Measurements from ENCODE around the gene JMJD8. TPM values are rescaled to one million over a fixed set of nuclear protein-coding genes. Genes with fewer than 3 reads are reported as not detected.

The JMJD8 gene
- total and polyA plus RNA-seq, 9 of the 15 experiments (the other 6 are each of a cell fraction or from before 2014, with no cell fraction given), result 1.2 to 50.6 (median 29.3) TPM

DNA sequence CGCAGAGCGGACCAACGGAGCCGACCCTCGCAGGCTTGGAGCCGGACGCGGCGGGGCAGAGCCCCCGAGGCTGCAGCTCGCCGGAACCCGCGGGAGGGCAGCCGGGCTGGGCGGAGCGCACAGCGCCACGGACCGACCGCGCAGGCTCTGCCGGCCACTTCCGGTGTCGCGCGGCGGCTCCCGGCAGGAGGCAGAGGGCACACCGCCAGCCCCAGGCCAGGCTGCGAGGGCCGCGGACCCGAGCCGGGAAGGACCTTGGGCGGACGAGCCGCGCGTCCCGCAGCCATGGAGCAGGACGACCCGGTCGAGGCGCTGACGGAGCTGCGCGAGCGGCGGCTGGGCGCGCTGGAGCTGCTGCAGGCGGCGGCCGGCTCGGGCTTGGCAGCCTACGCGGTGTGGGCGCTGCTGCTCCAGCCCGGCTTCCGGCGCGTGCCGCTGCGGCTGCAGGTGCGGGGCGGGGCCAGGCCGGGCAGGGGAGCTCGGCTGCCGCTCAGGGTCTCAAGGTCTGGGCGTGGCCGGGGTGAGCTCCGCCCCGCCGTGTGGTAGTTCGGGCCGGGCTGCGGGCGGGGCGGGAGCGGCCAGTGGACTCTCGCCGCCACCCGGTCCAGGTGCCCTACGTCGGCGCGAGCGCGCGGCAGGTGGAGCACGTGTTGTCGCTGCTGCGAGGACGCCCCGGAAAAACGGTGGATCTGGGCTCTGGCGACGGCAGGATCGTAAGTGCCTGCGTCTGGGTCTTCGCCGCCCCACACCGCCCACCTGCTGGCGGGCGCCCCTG, 37.0 kb upstream of the JMJD8 start, which contains the start of gene ANTKMT (continued):
- TF ChIP-seq, protein P1, sequence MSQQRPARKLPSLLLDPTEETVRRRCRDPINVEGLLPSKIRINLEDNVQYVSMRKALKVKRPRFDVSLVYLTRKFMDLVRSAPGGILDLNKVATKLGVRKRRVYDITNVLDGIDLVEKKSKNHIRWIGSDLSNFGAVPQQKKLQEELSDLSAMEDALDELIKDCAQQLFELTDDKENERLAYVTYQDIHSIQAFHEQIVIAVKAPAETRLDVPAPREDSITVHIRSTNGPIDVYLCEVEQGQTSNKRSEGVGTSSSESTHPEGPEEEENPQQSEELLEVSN (IDR thresholded peaks at IDR 0.05; ENCODE audit: borderline replicate concordance in 1 of 2, extremely low read depth in 1 of 2, insufficient read depth in 1 of 2, insufficient read length in 1 of 2, low read depth in 1 of 2, low read length in 1 of 2, poor library complexity in 1 of 2, severe bottlenecking in 1 of 2), result peak; percentile 98 to 99
- TF ChIP-seq SOX6 (IDR thresholded peaks at IDR 0.05) (peak; percentile 56; the same call in 1 of the 2 replicates), CXXC5 (CRISPR knock-in tag; IDR thresholded peaks at IDR 0.05) (peak; percentile 92), CREM (IDR thresholded peaks at IDR 0.05; ENCODE audit: low read depth) (peak; percentile 64), ZEB2 (IDR thresholded peaks at IDR 0.05) (peak; percentile 80), KDM5B (IDR thresholded peaks at IDR 0.05; ENCODE audit: insufficient replicate concordance, low read depth, low read length) (peak; percentile 84), DDX20 (tag; IDR thresholded peaks at IDR 0.05; ENCODE audit: low read depth) (no peak), RAD21 (CRISPR knock-in tag; conservative IDR thresholded peaks at IDR 0.05 in 1 of 2, IDR thresholded peaks at IDR 0.05 in 1 of 2) (no peak; a peak in 1 of 4 replicates), SAFB (IDR thresholded peaks at IDR 0.05; ENCODE audit: borderline replicate concordance, low read depth, low read length) (0 out of 2 replicates have a peak, but pooled peaks have one; percentile 4), ZBTB7A (IDR thresholded peaks at IDR 0.05; ENCODE audit: borderline replicate concordance, control insufficient read depth, low read depth, low read length) (peak; percentile 49), GTF2E2 (tag; IDR thresholded peaks at IDR 0.05) (peak; percentile 82; the same call in 1 of the 2 replicates), HMG20A (CRISPR knock-in tag; conservative IDR thresholded peaks at IDR 0.05) (no peak), PML (IDR thresholded peaks at IDR 0.05; ENCODE audit: low read length) (no peak; the same call in 1 of the 2 replicates), NCOA1 (IDR thresholded peaks at IDR 0.05; ENCODE audit: low read depth) (no peak; the same call in 1 of the 2 replicates)
- TF ChIP-seq, protein P2, sequence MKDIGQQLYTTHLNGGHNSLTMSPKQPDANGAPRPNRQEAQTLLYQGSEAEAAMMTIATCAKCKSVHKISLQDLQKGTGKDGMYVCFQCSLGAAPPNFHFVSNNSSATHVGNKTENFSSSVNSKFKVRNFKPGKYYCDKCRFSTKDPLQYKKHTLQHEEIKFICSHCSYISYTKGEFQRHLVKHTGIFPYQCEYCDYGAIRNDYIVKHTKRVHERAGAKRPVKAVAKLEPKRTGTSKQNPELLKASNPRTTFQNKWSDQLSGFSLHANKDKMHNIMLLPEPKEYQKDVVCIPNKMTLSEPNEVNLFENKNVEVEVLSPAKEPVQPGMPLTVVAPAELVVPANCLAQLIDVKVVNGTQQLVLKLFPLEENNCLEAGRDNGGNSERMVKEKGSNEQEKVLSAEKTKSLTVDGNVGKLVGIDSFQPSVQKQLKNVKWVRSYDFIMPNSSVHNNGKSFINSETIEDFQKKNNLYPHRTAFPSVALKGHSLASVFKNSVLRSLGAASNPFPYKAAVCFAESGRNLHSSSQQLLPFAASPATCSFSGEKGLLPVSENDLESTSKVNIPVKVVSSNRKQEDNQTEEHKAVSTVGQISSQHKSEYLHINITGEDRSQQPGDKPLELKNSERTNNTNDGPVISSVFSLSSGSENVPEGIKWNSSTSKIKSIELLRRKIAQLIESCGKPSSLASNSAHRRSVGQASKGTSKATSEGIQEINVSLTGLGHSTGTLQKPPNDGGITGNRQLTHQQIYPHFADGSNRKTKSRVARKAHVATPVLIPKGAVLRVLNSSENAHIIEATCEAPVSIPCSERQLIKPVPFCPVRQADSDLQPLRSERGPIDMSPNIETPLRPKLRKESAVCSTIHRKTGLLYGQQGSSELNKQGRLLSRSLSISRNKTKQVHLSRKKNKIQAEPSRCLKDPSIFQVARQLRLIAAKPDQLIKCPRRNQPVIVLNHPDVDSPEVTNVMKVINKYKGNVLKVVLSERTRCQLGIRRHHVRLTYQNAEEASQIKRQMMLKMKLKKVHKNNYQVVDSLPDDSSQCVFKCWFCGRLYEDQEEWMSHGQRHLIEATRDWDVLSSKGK (CRISPR knock-in tag; IDR thresholded peaks at IDR 0.05), result no peak
- TF ChIP-seq, protein P3, sequence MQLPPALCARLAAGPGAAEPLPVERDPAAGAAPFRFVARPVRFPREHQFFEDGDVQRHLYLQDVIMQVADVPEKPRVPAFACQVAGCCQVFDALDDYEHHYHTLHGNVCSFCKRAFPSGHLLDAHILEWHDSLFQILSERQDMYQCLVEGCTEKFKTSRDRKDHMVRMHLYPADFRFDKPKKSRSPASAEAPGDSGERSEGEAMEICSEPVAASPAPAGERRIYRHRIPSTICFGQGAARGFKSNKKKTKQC (CRISPR knock-in tag; IDR thresholded peaks at IDR 0.05), result 0 out of 2 replicates have a peak, but pooled peaks have one; percentile 46
- TF ChIP-seq, protein P4, sequence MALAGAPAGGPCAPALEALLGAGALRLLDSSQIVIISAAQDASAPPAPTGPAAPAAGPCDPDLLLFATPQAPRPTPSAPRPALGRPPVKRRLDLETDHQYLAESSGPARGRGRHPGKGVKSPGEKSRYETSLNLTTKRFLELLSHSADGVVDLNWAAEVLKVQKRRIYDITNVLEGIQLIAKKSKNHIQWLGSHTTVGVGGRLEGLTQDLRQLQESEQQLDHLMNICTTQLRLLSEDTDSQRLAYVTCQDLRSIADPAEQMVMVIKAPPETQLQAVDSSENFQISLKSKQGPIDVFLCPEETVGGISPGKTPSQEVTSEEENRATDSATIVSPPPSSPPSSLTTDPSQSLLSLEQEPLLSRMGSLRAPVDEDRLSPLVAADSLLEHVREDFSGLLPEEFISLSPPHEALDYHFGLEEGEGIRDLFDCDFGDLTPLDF (CRISPR knock-in tag; IDR thresholded peaks at IDR 0.05), result no peak
- TF ChIP-seq, protein P5, sequence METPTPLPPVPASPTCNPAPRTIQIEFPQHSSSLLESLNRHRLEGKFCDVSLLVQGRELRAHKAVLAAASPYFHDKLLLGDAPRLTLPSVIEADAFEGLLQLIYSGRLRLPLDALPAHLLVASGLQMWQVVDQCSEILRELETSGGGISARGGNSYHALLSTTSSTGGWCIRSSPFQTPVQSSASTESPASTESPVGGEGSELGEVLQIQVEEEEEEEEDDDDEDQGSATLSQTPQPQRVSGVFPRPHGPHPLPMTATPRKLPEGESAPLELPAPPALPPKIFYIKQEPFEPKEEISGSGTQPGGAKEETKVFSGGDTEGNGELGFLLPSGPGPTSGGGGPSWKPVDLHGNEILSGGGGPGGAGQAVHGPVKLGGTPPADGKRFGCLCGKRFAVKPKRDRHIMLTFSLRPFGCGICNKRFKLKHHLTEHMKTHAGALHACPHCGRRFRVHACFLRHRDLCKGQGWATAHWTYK (CRISPR knock-in tag; IDR thresholded peaks at IDR 0.05), result peak; percentile 77

Data from K562 (cell line).